ENCODE results near the gene PTPRN2.

PTPRN2 gene

GRCh38 chr7:158272509-158273137 lies 315.0 kb downstream of the PTPRN2 start:
- no peak for DNase-seq

- DNase-seq, result no peak
Observed at GRCh38 chr7:158272091-158272490, 315.5 kb downstream of the PTPRN2 start.

- no peak for DNase-seq
Observed at GRCh38 chr7:158271646-158272045, 316.0 kb downstream of the PTPRN2 start.

- no peak for DNase-seq
Observed at GRCh38 chr7:158270856-158271413, 316.7 kb downstream of the PTPRN2 start.

GRCh38 chr7:158270106-158270775 lies 317.4 kb downstream of the PTPRN2 start:
- DNase-seq, result no peak

GRCh38 chr7:158268816-158269535 lies 318.6 kb downstream of the PTPRN2 start:
- DNase-seq, result no peak

- no peak for DNase-seq
Observed at GRCh38 chr7:158267742-158268435, 319.7 kb downstream of the PTPRN2 start.

GRCh38 chr7:158266817-158267741 lies 320.5 kb downstream of the PTPRN2 start:
- no peak for DNase-seq

GRCh38 chr7:158266426-158266816 lies 321.2 kb downstream of the PTPRN2 start:
- no peak for DNase-seq

- DNase-seq, result no peak
Observed at GRCh38 chr7:158265743-158266080, 321.9 kb downstream of the PTPRN2 start.

- DNase-seq, result no peak
Observed at GRCh38 chr7:158264881-158265742, 322.5 kb downstream of the PTPRN2 start.

- no peak for DNase-seq
Observed at GRCh38 chr7:158263964-158264748, 323.5 kb downstream of the PTPRN2 start.

GRCh38 chr7:158263110-158263963 lies 324.3 kb downstream of the PTPRN2 start:
- DNase-seq, result no peak

GRCh38 chr7:158262284-158263109 lies 325.1 kb downstream of the PTPRN2 start:
- DNase-seq, result no peak

- DNase-seq, result no peak
Observed at GRCh38 chr7:158261362-158262235, 326.0 kb downstream of the PTPRN2 start.

GRCh38 chr7:158260567-158261361 lies 326.9 kb downstream of the PTPRN2 start:
- no peak for DNase-seq
